ENCODE data around the gene PDX1.

PDX1 gene

DNA sequence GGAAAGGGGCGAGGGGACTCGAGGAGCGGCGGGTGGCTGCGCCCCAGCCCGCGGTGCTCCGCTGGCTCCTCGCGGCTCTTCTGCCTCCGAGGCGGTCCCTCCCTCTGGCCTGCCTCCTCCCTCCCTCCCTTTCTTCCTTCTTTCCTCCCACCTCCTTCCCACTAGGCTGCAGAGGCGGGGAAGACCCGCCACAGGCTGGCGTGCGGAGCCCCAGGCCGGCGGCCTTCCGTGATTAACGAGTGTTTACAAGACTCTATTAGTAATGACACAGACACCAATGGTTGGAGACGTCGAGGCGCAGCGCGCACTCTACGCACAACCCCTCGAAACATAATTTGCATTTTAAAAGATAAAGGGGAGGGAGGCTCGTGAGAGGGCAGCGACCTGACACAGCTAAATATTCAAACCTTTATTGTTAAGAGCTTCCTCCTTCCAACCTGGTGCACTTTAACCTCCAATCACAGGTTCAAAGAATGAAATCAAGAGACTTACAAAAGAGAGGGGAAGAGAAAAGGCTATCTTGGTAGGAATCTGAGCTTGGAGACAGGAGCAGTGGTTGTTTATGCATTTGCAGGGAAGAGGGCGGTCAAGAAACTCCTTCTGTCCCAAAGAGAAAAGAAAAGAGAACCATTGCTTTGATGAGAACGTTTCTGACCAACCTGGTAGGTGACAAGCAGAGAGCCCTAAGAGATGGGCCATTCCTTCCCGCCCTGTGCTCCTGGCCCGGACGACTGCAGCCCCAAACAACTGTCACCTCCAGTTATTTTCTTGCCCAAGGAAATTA, 49.5 kb downstream of the PDX1 start, which contains the start of gene CDX2:
TSS of gene CDX2 (minus strand) at position 234 of the 784 bp plus-strand sequence. CDS start 309 bp downstream, outside the sequence.
- DNase-seq (ENCODE audit: low read depth in 3 of 3, low spot score in 1 of 3): no peak

DNA sequence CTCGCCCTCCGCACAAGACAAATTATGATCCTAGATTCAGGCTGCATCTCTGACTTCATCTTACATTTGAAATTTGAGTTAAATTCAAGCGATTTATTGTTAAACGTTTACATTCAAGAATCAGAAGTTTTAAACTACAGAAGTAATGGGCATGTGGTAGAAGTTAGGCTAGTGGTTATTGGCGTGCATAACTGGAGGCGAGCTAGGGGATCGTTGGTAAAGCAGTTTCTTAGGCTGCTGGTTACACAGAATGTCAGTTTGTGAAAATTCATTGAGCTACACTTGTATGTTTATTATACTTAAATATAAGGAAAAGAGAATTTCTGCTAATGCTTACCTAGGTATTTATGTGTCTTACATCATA, 50.0 kb downstream of the PDX1 start:
- no peak for DNase-seq (ENCODE audit: low read depth in 3 of 3, low spot score in 1 of 3)

GRCh38 chr13:27970382-27971235, 50.8 kb downstream of the PDX1 start:
- DNase-seq (ENCODE audit: low read depth in 3 of 3, low spot score in 1 of 3): no peak

GRCh38 chr13:27971236-27971645, 51.4 kb downstream of the PDX1 start:
- no peak for DNase-seq (ENCODE audit: low read depth in 3 of 3, low spot score in 1 of 3)

GRCh38 chr13:27971776-27972477, 52.1 kb downstream of the PDX1 start:
- no peak for DNase-seq (ENCODE audit: low read depth in 3 of 3, low spot score in 1 of 3)

- no peak for DNase-seq (ENCODE audit: low read depth in 3 of 3, low spot score in 1 of 3)
Observed at GRCh38 chr13:27972478-27972820, 52.6 kb downstream of the PDX1 start.

DNA sequence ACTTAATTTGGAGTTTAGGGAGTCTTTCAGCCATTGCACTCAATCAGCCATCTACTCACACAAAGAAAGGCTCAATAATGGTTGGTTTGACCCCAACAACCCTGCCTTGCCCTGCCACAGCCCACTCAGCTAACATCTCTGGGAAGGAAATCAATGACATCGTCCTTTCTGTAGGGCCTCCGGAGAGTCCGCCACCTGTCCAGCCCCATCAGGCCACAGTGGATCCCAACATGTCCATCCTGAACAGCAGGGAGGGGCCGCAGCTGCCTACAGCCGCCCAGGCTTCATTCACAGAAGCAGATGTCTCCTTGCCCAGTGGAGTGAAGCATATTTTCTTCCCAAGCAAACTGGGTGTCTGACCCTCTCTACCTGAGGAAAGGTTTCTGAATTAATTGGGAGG, 53.5 kb downstream of the PDX1 start:
- DNase-seq (ENCODE audit: low read depth in 3 of 3, low spot score in 1 of 3): no peak

- DNase-seq (ENCODE audit: low read depth in 3 of 3, low spot score in 1 of 3): no peak
Observed at GRCh38 chr13:27973961-27974662, 54.3 kb downstream of the PDX1 start.

Measured in stimulated activated CD4-positive, alpha-beta T cell treated with anti-CD3 and anti-CD28 coated beads, TNF-alpha, amount 100 ng/mL, for 1 hour (primary cell).